Omental fat pad (tissue), 4 donors: ENCODE measurements around the gene C19orf73. TPM values are rescaled to one million over a fixed set of nuclear protein-coding genes. Genes with fewer than 3 reads are reported as not detected.
A peak's percentile ranks its signal among the peaks of the same experiment; 100 is the strongest.

ENCODE experiments used
- ATAC-seq: fragments of 150-250 bp; one replicate; pipeline ENCODE4 v1.9.1; 2016; ENCODE audit warnings: mild to moderate bottlenecking, moderate library complexity; ENCODE audit not compliant: low FRiP score
- DNase-seq: peaks from one replicate; pipeline ENCODE4 v3.0.0-alpha.2; 2019; ENCODE audit warnings: low spot score
- CTCF ChIP-seq, 3 donors: fragments of 450-650 bp; IDR thresholded peaks; one replicate each; pipeline ENCODE4 v1.5.1; 2016 to 2017; ENCODE audit warnings: antibody characterized with exemption in 3 of 3, mild to moderate bottlenecking in 3 of 3, moderate library complexity in 2 of 3
- total RNA-seq, 4 donors: library from RNA; depleted of rRNA; stranded (reverse); fragments of >200 nt; gene quantifications; one replicate each; pipeline ENCODE4 v1.1.0, GENCODE V29; 2016

C19orf73 gene
- total RNA-seq, 4 donors from 2014 or later = 1.6 to 3.5 (median 2.9) TPM

GRCh38 chr19:49111218-49111998 is 7.5 kb downstream of the C19orf73 start:
- ATAC-seq (no peak), DNase-seq (no peak)
- no peak for TF ChIP-seq CTCF (IDR thresholded peaks at IDR 0.05)

GRCh38 chr19:49110567-49110966 is 8.4 kb downstream of the C19orf73 start:
- ATAC-seq = no peak
- TF ChIP-seq CTCF (IDR thresholded peaks at IDR 0.05) = no peak
- DNase-seq = no peak

- TF ChIP-seq CTCF (IDR thresholded peaks at IDR 0.05) = no peak
- DNase-seq (no peak), ATAC-seq (no peak)
Observed at GRCh38 chr19:49109569-49110233, 9.2 kb downstream of the C19orf73 start.

GRCh38 chr19:49109051-49109450 is 9.9 kb downstream of the C19orf73 start:
- ATAC-seq (no peak), DNase-seq (no peak)
- TF ChIP-seq CTCF (IDR thresholded peaks at IDR 0.05) = no peak

DNA sequence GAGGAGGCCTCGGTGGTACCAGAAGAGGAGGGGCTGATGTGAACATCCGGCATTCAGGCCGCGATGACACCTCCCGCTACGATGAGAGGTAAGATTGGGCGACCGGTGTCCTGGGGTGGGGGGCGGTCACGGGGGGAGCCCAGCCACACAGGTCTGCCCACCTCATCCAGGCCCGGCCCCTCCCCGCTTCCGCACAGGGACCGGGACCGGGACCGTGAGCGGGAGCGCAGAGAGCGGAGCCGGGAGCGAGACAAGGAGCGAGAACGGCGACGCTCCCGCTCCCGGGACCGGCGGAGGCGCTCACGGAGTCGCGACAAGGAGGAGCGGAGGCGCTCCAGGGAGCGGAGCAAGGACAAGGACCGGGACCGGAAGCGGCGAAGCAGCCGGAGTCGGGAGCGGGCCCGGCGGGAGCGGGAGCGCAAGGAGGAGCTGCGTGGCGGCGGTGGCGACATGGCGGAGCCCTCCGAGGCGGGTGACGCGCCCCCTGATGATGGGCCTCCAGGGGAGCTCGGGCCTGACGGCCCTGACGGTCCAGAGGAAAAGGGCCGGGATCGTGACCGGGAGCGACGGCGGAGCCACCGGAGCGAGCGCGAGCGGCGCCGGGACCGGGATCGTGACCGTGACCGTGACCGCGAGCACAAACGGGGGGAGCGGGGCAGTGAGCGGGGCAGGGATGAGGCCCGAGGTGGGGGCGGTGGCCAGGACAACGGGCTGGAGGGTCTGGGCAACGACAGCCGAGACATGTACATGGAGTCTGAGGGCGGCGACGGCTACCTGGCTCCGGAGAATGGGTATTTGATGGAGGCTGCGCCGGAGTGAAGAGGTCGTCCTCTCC is 11.1 kb downstream of the C19orf73 start:
- DNase-seq = no peak
- TF ChIP-seq CTCF (IDR thresholded peaks at IDR 0.05) = no peak
- ATAC-seq = no peak

GRCh38 chr19:49106648-49107135 is 12.3 kb downstream of the C19orf73 start:
- TF ChIP-seq CTCF (IDR thresholded peaks at IDR 0.05) = peak in 1 of 3 donors; percentile 42
- DNase-seq = peak; percentile 64
- ATAC-seq = peak; percentile 16
